Left ventricle myocardium inferior (tissue), 1 donor: ENCODE measurements around the gene PKNOX2. TPM values are rescaled to one million over a fixed set of nuclear protein-coding genes. Genes with fewer than 3 reads are reported as not detected.

Experiments used
- DNase-seq: peaks from one replicate; pipeline ENCODE4 v3.0.0-alpha.2; 2020
- H3K27ac ChIP-seq: fragments of 200-600 bp; replicated peaks from 2 replicates; pipeline ENCODE4 v1.8.0; 2021
- H3K27me3 ChIP-seq: fragments of 200-600 bp; 2 replicates; pipeline ENCODE4 v1.8.0; 2021; ENCODE audit warnings: low read depth
- H3K36me3 ChIP-seq: fragments of 200-600 bp; 2 replicates; pipeline ENCODE4 v1.8.0; 2021
- H3K4me1 ChIP-seq: fragments of 200-600 bp; 2 replicates; pipeline ENCODE4 v1.8.0; 2021
- H3K4me3 ChIP-seq: fragments of 200-600 bp; 2 replicates; pipeline ENCODE4 v1.8.0; 2021; ENCODE audit warnings: mild to moderate bottlenecking, moderate library complexity
- H3K9me3 ChIP-seq: fragments of 200-600 bp; replicated peaks from 2 replicates; pipeline ENCODE4 v1.8.0; 2021
- intact Hi-C: fragments of 100-400 bp; cut with micrococcal nuclease; formaldehyde crosslinking; loops from one replicate; pipeline ENCODE4 v1.11.0; 2022
- total RNA-seq: library from RNA; stranded (reverse); fragmentation: NEBNext Ultra II Directional; extraction: Animal tissue kit (Norgen Biotek cat#: 25700); gene quantifications from one replicate; pipeline ENCODE4 v1.2.1, GENCODE V29; 2021
- TF ChIP-seq, protein P1 (sequence below): fragments of 200-600 bp; IDR thresholded peaks from 2 replicates; pipeline ENCODE4 v1.8.0; 2021; ENCODE audit warnings: antibody characterized with exemption, mild to moderate bottlenecking, borderline replicate concordance
- donor health status: DM: no; HTN: yes; CAD: no; lungs with severe emphysema.

The PKNOX2 gene
- total RNA-seq, 1 donor from 2014 or later = 6.2 TPM

DNA sequence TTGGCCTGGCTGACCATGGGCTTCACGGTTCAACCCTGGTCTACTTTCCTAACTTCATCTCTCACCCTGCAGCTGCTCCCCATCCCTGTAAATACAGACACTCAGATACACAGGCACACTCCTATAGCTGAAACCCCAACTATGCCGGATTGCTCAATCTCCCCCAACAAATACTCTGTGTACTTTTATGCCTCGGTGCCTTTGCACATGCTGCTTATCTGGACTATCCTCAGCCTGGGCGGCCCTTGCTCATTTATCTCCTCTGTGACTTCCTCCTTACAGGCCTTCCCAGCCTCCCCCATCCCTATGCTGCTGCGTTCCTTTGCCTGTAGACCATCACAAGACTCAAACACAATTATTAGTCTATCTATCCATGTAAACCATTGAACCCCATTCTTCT lies 76.6 kb downstream of the PKNOX2 start:
- no peak for DNase-seq
- Histone ChIP-seq H3K4me3 (no peak overlapping the region), H3K36me3 (no peaks in the 10 kb centered on the region), H3K27me3 (no peaks in the 10 kb centered on the region), H3K4me1 (no peaks in the 10 kb centered on the region), H3K27ac (no peak overlapping the region), H3K9me3 (peaks cover 3% of the 10 kb centered on the region)
- TF ChIP-seq, protein P1, sequence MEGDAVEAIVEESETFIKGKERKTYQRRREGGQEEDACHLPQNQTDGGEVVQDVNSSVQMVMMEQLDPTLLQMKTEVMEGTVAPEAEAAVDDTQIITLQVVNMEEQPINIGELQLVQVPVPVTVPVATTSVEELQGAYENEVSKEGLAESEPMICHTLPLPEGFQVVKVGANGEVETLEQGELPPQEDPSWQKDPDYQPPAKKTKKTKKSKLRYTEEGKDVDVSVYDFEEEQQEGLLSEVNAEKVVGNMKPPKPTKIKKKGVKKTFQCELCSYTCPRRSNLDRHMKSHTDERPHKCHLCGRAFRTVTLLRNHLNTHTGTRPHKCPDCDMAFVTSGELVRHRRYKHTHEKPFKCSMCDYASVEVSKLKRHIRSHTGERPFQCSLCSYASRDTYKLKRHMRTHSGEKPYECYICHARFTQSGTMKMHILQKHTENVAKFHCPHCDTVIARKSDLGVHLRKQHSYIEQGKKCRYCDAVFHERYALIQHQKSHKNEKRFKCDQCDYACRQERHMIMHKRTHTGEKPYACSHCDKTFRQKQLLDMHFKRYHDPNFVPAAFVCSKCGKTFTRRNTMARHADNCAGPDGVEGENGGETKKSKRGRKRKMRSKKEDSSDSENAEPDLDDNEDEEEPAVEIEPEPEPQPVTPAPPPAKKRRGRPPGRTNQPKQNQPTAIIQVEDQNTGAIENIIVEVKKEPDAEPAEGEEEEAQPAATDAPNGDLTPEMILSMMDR = no peak
- intact Hi-C loops = no loop called here

DNA sequence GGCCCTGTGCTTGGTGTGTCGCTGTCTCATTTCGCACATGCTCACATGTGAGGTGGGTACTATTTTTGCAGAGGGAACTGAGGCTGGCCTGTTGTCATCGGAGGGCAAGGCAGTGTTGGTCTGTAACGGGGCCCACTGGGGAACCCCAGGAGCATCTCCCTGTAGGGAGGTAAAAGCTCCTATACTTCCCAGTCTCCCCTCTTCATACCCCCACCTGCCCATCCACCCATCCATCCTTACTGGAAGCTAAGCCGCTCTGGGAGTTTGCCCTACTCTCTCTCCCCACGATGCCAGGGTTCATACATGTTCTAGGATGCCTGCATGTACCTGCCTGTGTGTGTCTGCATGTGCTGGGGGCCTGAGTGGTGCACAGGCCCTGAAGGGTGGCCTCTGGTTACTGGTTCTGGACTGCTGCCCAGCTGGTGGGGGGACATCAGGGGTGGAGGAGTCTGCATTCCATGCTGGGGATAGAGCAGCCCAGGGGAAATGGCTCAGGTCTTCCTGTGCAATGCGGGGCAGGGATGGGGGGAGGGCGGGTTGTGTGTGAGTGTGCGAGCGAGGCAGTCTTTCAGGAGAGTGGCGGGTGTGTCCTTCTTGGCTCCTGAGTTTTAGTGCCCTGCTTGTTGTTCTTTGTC lies 77.7 kb downstream of the PKNOX2 start:
- TF ChIP-seq, protein P1 = no peak
- Histone ChIP-seq H3K4me1 (no peaks in the 10 kb centered on the region), H3K36me3 (no peaks in the 10 kb centered on the region), H3K9me3 (no peaks in the 10 kb centered on the region), H3K27me3 (no peaks in the 10 kb centered on the region), H3K27ac (no peak overlapping the region), H3K4me3 (no peak overlapping the region)
- DNase-seq = no peak
- intact Hi-C loops = no loop called here

DNA sequence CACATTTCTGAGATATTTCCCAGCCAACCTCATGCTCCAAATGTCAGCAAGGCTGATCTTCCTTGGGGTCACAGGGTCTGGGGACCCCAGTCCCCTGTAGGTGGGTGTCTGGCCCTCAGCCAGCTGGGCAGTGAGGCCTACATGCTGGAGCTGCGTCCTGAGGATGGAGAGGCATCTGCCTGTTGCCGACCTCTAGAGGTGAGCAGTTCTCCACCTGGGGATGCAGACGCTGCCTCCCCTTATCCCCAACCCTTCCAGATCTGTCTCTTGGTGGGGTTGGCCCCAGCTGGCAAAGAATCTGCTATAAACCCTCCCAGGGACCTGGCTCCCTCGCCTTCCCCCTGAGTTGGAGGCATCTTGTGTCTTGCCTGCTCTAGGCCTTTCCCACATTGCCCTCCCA lies 79.6 kb downstream of the PKNOX2 start:
- no peaks in the 10 kb centered on the region for H3K27me3 ChIP-seq
- TF ChIP-seq, protein P1 = no peak
- no peaks in the 10 kb centered on the region for H3K4me1 ChIP-seq
- H3K9me3 ChIP-seq = no peaks in the 10 kb centered on the region
- no peaks in the 10 kb centered on the region for H3K36me3 ChIP-seq
- no peak overlapping the region for H3K27ac ChIP-seq
- DNase-seq = no peak
- intact Hi-C loops = no loop called here
- H3K4me3 ChIP-seq = no peak overlapping the region

DNA sequence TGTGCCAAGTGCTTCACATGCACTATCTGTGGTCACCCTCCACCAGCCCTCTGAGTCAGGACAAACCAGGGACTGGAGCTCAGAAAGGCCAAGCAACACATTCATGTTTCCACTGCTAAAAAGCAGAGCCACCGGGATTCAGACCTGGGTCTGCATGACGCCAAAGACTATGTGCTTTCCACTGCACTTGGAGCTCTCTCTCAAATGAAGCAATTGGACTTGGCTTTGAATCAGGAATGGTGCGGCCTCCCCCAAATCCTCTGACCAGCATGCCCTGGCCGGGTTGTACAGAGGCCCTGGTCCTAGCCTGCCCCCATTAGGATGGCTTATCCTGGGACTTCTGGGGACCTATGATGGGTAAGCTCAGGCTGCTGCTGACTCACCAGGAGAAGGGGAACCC lies 80.7 kb downstream of the PKNOX2 start:
- H3K9me3 ChIP-seq = no peaks in the 10 kb centered on the region
- no peaks in the 10 kb centered on the region for H3K4me1 ChIP-seq
- H3K4me3 ChIP-seq = no peak overlapping the region
- intact Hi-C loops = no loop called here
- TF ChIP-seq, protein P1 = no peak
- no peak for DNase-seq
- no peaks in the 10 kb centered on the region for H3K27me3 ChIP-seq
- H3K36me3 ChIP-seq = no peaks in the 10 kb centered on the region
- peak overlapping the region; percentile 9 for H3K27ac ChIP-seq

DNA sequence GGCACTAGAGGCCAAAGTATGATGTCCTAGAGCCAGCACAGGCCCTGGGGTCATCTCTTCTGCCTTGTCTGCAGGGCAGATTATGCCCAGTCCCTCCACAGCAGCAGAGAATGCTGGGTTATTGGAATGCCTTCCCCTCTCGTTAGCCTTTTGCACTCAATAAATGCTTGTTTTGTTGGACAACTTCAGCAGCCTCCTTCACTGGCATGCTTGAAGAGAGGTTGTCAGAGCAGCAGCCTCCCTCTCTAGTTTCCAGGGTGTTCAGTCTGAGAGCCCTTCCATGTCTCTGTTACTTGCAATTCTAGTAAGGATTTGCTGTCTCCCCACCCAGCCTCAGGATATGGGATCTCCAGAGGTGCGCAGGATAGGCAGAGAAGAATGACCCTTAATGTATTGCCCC lies 82.9 kb downstream of the PKNOX2 start:
- Histone ChIP-seq H3K27ac (peak overlapping the region; percentile 30), H3K4me1 (no peaks in the 10 kb centered on the region), H3K36me3 (no peaks in the 10 kb centered on the region), H3K27me3 (no peaks in the 10 kb centered on the region), H3K4me3 (no peak overlapping the region), H3K9me3 (no peaks in the 10 kb centered on the region)
- TF ChIP-seq, protein P1 = no peak
- no peak for DNase-seq
- intact Hi-C loops = no loop called here
